Heart left ventricle (tissue), 16 donors: Measurements from ENCODE around the gene NAALADL2. TPM values are rescaled to one million over a fixed set of nuclear protein-coding genes. Genes with fewer than 3 reads are reported as not detected.

ENCODE experiments used
- ATAC-seq, 4 donors: fragments of 200-7000 bp; cut with Tn5 transposase; one replicate each; pipeline ENCODE4 v1.9.1; 2020 to 2022; ENCODE audit warnings: moderate library complexity in 4 of 4, mild to moderate bottlenecking in 3 of 4, moderate number of reproducible peaks in 1 of 4
- DNase-seq, 5 donors: peaks; one replicate each; pipeline ENCODE4 v3.0.0-alpha.2; 2020
- H3K27ac ChIP-seq, 12 donors: fragments of 200-600 bp; sonication (generic) in 4 of 12; one replicate each; pipeline versions ENCODE4 v1.5.0 to v1.8.0; 2016 to 2022; ENCODE audit warnings: mild to moderate bottlenecking in 2 of 12
- H3K27me3 ChIP-seq, 9 donors: fragments of 200-600 bp; sonication (generic) in 2 of 9; one replicate each; pipeline versions ENCODE4 v1.5.1 to v1.8.0; 2016 to 2022; ENCODE audit warnings: mild to moderate bottlenecking in 3 of 9
- H3K36me3 ChIP-seq, 9 donors: fragments of 200-600 bp; sonication (generic) in 2 of 9; one replicate each; pipeline versions ENCODE4 v1.5.0 to v1.8.0; 2018 to 2022; ENCODE audit warnings: mild to moderate bottlenecking in 2 of 9
- H3K4me1 ChIP-seq, 12 donors: fragments of 200-600 bp; sonication (generic) in 4 of 12; one replicate each; pipeline versions ENCODE4 v1.5.0 to v1.8.0; 2016 to 2022; ENCODE audit warnings: mild to moderate bottlenecking in 3 of 12
- H3K4me3 ChIP-seq, 12 donors: fragments of 200-600 bp; sonication (generic) in 4 of 12; one replicate each; pipeline versions ENCODE4 v1.5.0 to v1.8.0; 2017 to 2022; ENCODE audit warnings: mild to moderate bottlenecking in 9 of 12, moderate library complexity in 4 of 12
- H3K9me3 ChIP-seq, 12 donors: fragments of 200-600 bp; sonication (generic) in 4 of 12; one replicate each; pipeline versions ENCODE4 v1.5.0 to v1.8.0; 2016 to 2022; ENCODE audit warnings: mild to moderate bottlenecking in 1 of 12
- POLR2A ChIP-seq, 2 donors: fragments of 450-650 bp; IDR thresholded peaks; one replicate each; pipeline ENCODE4 v1.6.1; 2017; ENCODE audit warnings: antibody characterized with exemption in 2 of 2, mild to moderate bottlenecking in 2 of 2, moderate library complexity in 2 of 2
- WGBS, 4 donors: extraction: QIAGEN DNeasy Blood & Tissue Kit in 2 of 4; methylation state at CpG; one replicate each; pipeline versions ENCODE4 v1.1.5 to v1.1.7; 2013 to 2018; 5-methylcytosine and 5-hydroxymethylcytosine counted together
- intact Hi-C, 10 donors: fragments of 100-400 bp; cut with DNase I; formaldehyde crosslinking; loops; one replicate each; pipeline versions ENCODE4 v1.11.1 to v1.14.2; 2022
- polyA plus RNA-seq, 2 donors: library from polyadenylated mRNA; stranded (reverse); fragments of 200-250 nt; gene quantifications; one replicate each; pipeline ENCODE4 v1.2.3, GENCODE V29; 2013
- total RNA-seq, 9 donors: library from RNA; depleted of rRNA in 2 of 9; stranded (reverse); fragments of >200 nt in 2 of 9; fragmentation: NEBNext Ultra II Directional in 3 of 9; extraction: Animal tissue kit (Norgen Biotek cat#: 25700) in 3 of 9; gene quantifications; one replicate each; pipeline versions ENCODE4 v1.1.0 to v1.2.4, GENCODE V29; 2016 to 2023
- TF ChIP-seq, protein P1 (sequence below), 12 donors: fragments of 200-600 bp; sonication (generic) in 4 of 12; IDR thresholded peaks; one replicate each; pipeline versions ENCODE4 v1.5.0 to v1.8.0; 2018 to 2022; ENCODE audit warnings: antibody characterized with exemption in 12 of 12, mild to moderate bottlenecking in 5 of 12
- donor health status: ischemic (EF 13 %, LVEDD 7.1; RV severe dilation, severe dysfunction).
- donor health status: healthy with polysubstance abuse.
- donor health status: DM: no; HTN: yes; CAD: no.
- donor health status: DM: no; HTN: no; CAD: no.
- donor health status: ischemic (EF 25% LVEDD 6.9; RV normal size, moderate dysfunction).
- donor health status: ischemic (EF 25% LVEDD 5.7; RV mildly dilated, moderate dysfunction).
- donor health status: healthy.
- donor health status: DM: yes; HTN: yes; CAD: no.
- donor health status: ischemic (EF 35%, LVEDD 5.7; RV mildly dilated, moderate dysfunction).
- donor health status: nonischemic (EF 11% LVEDD 7.7; RV severe dilation, severe dysfunction).
- donor health status: DM: yes; HTN: yes; CAD: no.
- donor health status: PGD.
- donor health status: ischemic (EF 29% LVEDD 5.4; RV normal size, mild dysfunction).
- donor health status: nonischemic (EF 23%, LVEDD 6.1; RV moderate dilation, normal function).

The NAALADL2 gene
- total and polyA plus RNA-seq, 11 donors, result 0.23 to 8.5 (median 3.0) TPM

DNA sequence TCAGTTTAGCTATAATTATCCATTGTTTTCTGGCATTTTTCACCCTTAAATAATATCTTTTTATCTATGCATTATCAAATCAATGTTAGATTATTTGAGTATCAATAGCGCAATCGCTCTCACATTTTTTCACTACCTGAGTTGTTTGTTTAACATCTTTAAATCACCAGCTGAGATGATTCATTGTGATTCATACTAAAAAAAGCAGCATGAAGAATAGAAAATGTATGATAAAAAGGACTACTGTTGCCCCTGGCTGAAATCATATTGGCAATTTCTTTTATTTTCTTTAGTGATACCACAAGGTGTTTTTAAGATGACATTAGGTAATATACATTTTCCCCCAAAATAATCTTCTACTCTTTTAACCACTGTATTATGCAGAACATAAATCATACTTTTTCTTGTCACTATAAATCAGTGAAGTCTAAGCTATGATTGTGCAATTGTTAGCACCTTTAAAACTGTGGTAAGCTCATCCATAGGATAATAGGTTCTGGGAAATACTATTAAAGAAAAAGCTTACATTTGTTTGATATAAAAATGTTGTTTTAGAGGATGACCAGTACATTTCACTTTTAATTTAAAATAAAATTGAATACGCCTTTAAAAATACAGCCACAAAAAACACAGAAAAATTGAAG, 889.1 kb downstream of the NAALADL2 start:
- peaks cover 0 to 5% (median 0%) of the 10 kb centered on the region in 12 donors for H3K9me3 ChIP-seq
- DNase-seq, result no peak
- H3K27ac ChIP-seq, result no peak overlapping the region
- H3K27me3 ChIP-seq, result no peaks in the 10 kb centered on the region
- ATAC-seq, result no peak
- H3K4me1 ChIP-seq, result no peaks in the 10 kb centered on the region
- TF ChIP-seq, protein P1, sequence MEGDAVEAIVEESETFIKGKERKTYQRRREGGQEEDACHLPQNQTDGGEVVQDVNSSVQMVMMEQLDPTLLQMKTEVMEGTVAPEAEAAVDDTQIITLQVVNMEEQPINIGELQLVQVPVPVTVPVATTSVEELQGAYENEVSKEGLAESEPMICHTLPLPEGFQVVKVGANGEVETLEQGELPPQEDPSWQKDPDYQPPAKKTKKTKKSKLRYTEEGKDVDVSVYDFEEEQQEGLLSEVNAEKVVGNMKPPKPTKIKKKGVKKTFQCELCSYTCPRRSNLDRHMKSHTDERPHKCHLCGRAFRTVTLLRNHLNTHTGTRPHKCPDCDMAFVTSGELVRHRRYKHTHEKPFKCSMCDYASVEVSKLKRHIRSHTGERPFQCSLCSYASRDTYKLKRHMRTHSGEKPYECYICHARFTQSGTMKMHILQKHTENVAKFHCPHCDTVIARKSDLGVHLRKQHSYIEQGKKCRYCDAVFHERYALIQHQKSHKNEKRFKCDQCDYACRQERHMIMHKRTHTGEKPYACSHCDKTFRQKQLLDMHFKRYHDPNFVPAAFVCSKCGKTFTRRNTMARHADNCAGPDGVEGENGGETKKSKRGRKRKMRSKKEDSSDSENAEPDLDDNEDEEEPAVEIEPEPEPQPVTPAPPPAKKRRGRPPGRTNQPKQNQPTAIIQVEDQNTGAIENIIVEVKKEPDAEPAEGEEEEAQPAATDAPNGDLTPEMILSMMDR (IDR thresholded peaks at IDR 0.05), result no peak
- no peak for TF ChIP-seq POLR2A (IDR thresholded peaks at IDR 0.05)
- WGBS, 4 donors, result 91 to 98% (median 95%) methylated on average over 3 of the region's 3 CpGs
- H3K36me3 ChIP-seq, result no peaks in the 10 kb centered on the region
- no peak overlapping the region for H3K4me3 ChIP-seq
- intact Hi-C loops, result no loop called here

DNA sequence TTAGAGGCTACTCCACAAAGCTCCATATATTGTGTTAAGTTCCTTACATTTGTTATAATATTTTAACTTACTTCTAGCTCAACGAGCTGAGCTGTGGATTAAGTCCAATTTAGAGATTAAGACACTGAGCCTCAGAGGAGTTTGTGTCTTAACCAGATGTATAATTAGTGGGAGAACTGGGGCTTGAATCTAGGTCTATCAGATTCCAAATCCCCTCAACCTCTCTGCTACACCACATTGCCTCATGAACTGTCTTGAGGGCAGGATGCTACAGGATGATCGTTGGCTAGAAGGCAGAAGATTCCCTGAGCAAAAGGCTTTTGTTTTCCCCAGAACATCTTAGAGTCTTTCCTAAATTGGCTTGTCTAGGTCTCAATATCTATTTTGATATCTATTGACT, 890.8 kb downstream of the NAALADL2 start:
- H3K36me3 ChIP-seq, result no peaks in the 10 kb centered on the region
- WGBS, 4 donors, result 65 to 81% (median 65%) methylated on average over 2 of the region's 2 CpGs

DNA sequence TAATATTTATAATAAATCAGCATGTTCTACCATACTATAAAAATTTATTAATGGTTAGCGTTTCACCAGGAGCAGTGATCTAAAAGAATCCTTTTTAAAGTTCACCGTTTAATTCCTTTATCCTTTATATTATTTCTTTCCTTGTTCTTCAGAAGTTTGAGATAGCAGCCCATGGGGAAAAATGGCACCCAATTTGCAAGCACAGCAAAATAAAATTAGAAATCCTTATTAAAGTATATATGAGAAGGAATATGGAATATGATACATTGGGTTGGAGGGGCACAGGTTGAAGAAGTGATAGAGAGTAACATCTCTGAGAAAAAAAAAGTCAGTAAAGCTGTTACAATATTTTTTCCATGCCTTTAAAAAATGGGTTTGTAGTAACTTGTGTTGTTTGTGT, 892.0 kb downstream of the NAALADL2 start:
- Histone ChIP-seq H3K9me3 (peaks cover 0 to 5% (median 0%) of the 10 kb centered on the region in 12 donors), H3K4me1 (no peaks in the 10 kb centered on the region), H3K27ac (no peak overlapping the region), H3K27me3 (no peaks in the 10 kb centered on the region), H3K36me3 (no peaks in the 10 kb centered on the region), H3K4me3 (no peak overlapping the region)
- no peak for ATAC-seq
- no peak for TF ChIP-seq POLR2A (IDR thresholded peaks at IDR 0.05)
- DNase-seq, result no peak
- intact Hi-C loops, result no loop called here
- WGBS, 4 donors, result 93 to 98% (median 94%) methylated on average over 2 of the region's 2 CpGs

More for the DNA sequence above, 890.8 kb downstream of the NAALADL2 start:
- DNase-seq, result no peak
- no peak overlapping the region for H3K4me3 ChIP-seq
- H3K4me1 ChIP-seq, result no peaks in the 10 kb centered on the region
- no peak overlapping the region for H3K27ac ChIP-seq
- intact Hi-C loops, result no loop called here
- peaks cover 0 to 5% (median 0%) of the 10 kb centered on the region in 12 donors for H3K9me3 ChIP-seq
- no peaks in the 10 kb centered on the region for H3K27me3 ChIP-seq
- ATAC-seq, result no peak
- no peak for TF ChIP-seq POLR2A (IDR thresholded peaks at IDR 0.05)
- TF ChIP-seq, protein P1 (IDR thresholded peaks at IDR 0.05), result no peak

DNA sequence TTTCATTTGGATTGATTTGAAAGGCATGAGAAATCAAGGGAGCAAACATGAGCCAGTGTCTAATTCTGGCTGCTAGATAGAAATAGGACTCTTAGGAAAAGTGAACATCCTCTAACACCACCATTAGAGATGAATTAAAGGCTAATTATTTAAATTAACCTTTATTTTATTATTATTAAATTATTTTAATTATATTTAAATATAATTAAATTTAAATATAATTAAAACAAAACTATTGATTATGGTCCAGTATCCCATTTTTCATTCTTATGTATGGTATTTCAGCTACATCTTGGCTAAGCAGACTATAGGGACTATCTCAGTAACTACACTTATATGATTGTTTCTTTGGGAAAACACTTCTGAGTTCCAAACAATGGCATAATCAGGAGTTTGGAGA, 904.8 kb downstream of the NAALADL2 start:
- no peaks in the 10 kb centered on the region for H3K36me3 ChIP-seq
- ATAC-seq, result no peak
- no peak for TF ChIP-seq POLR2A (IDR thresholded peaks at IDR 0.05)
- TF ChIP-seq, protein P1 (IDR thresholded peaks at IDR 0.05), result no peak
- H3K9me3 ChIP-seq, result no peaks in the 10 kb centered on the region
- H3K27me3 ChIP-seq, result no peaks in the 10 kb centered on the region
- DNase-seq, result no peak
- H3K27ac ChIP-seq, result no peak overlapping the region
- no peak overlapping the region for H3K4me3 ChIP-seq
- H3K4me1 ChIP-seq, result no peaks in the 10 kb centered on the region
- intact Hi-C loops, result no loop called here

DNA sequence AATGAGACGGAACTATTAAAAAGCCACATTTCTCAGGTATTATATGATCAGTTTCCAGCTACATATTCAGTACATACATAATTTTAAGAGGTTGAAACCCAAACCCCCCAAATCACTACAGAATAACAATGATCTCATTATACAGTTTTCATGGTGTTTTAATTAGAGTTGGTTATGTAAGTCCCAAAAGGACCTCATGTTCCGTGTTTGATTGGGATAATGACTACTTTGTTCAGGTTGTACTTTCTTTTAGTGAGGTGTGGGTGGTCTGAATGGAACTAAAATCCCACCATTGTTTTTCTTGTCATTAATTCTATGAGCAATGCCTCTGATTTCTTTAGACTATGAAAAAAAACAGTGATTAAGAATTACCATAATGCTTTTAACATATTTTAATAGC, 905.6 kb downstream of the NAALADL2 start:
- WGBS, 4 donors, result 74 to 92% (median 83%) methylated on average over 2 of the region's 2 CpGs
- ATAC-seq, result no peak

More for the DNA sequence above, 905.6 kb downstream of the NAALADL2 start:
- H3K36me3 ChIP-seq, result no peaks in the 10 kb centered on the region
- no peak for TF ChIP-seq POLR2A (IDR thresholded peaks at IDR 0.05)
- TF ChIP-seq, protein P1 (IDR thresholded peaks at IDR 0.05), result no peak
- no peaks in the 10 kb centered on the region for H3K4me1 ChIP-seq
- H3K4me3 ChIP-seq, result no peak overlapping the region
- no peaks in the 10 kb centered on the region for H3K9me3 ChIP-seq
- no peak for DNase-seq
- intact Hi-C loops, result no loop called here
- no peak overlapping the region for H3K27ac ChIP-seq
- H3K27me3 ChIP-seq, result no peaks in the 10 kb centered on the region
